Vagina (tissue), 2 donors: ENCODE results near the gene SSBP2.

Experiments
- POLR2A ChIP-seq, 2 donors: fragments of 450-650 bp; IDR thresholded peaks; one replicate each; pipeline ENCODE4 v1.6.1; 2017; ENCODE audit warnings: antibody characterized with exemption in 2 of 2, mild to moderate bottlenecking in 2 of 2, moderate library complexity in 2 of 2
- TF ChIP-seq, protein P1 (sequence below), 3 experiments: fragments of 450-650 bp in 2 of 3; fragments of 200-600 bp in 1 of 3; sonication (generic) in 1 of 3; IDR thresholded peaks; one replicate each; pipeline ENCODE4 v1.5.1; 2017 to 2019; ENCODE audit warnings: antibody characterized with exemption in 3 of 3, mild to moderate bottlenecking in 2 of 3, moderate library complexity in 2 of 3

DNA sequence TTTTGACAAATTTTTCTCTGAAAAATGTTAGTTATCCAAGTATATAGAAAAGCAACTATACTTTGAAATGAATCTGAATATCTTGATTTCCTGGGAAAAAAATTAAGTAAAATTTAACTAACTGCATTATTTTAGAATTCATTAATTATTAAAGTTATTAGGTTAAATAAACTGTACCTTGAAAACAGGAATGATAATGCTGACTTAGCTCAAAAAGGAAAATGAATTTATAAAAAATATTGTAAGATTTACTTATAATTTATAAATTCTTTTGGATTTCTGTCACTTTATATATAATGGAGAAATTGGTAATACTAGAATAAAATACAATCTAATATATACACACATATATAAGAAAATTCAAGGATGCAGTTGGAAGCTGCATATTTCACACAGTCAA lies 320.9 kb downstream of the SSBP2 start:
- TF ChIP-seq, protein P1, sequence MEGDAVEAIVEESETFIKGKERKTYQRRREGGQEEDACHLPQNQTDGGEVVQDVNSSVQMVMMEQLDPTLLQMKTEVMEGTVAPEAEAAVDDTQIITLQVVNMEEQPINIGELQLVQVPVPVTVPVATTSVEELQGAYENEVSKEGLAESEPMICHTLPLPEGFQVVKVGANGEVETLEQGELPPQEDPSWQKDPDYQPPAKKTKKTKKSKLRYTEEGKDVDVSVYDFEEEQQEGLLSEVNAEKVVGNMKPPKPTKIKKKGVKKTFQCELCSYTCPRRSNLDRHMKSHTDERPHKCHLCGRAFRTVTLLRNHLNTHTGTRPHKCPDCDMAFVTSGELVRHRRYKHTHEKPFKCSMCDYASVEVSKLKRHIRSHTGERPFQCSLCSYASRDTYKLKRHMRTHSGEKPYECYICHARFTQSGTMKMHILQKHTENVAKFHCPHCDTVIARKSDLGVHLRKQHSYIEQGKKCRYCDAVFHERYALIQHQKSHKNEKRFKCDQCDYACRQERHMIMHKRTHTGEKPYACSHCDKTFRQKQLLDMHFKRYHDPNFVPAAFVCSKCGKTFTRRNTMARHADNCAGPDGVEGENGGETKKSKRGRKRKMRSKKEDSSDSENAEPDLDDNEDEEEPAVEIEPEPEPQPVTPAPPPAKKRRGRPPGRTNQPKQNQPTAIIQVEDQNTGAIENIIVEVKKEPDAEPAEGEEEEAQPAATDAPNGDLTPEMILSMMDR (IDR thresholded peaks at IDR 0.05): no peak
- no peak for TF ChIP-seq POLR2A (IDR thresholded peaks at IDR 0.05)
